ENCODE results near the gene ZBED1.
"Not testable (repeated sequence)": the region's sequence is repeated elsewhere in the genome, so short reads cannot be mapped to it uniquely, and the experiment has no call there.

Gene ZBED1

DNA sequence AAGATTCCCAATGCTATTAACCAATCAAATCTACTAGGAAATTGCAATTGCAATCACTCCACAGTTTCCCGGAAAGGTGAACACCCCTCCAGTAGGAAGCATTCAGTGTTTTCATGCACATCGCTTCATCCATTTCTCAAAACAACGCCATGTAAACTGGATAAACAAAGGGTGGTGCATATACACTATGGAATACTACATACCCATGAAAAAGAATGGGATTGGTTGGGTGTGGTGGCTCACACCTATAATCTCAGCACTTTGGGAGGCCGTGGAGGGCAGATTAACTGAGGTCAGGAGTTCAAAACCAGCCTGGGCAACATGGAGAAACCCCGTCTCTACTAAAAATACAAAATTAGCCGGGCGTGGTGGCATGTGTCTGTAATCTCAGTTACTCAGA is 29.1 kb downstream of the ZBED1 start:
- no peak for DNase-seq

DNA sequence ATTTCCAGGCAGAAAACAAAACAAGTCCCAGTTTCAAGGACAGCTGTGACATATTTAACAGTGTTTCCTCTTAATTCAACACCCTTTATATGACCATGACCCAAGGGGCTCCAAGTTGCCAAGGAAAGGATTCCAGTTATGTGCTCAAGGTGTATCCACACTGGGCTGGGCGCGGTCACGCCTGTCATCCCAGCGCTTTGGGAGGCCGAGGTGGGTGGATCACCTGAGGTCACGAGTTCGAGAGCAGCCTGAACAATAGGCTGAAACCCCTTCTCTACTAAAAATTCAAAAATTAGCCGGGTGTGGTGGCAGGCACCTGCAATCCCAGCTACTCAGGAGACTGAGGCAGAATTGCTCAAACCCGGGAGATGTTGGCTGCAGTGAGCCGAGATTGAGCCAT is 29.6 kb downstream of the ZBED1 start:
- DNase-seq = not testable (repeated sequence)

DNA sequence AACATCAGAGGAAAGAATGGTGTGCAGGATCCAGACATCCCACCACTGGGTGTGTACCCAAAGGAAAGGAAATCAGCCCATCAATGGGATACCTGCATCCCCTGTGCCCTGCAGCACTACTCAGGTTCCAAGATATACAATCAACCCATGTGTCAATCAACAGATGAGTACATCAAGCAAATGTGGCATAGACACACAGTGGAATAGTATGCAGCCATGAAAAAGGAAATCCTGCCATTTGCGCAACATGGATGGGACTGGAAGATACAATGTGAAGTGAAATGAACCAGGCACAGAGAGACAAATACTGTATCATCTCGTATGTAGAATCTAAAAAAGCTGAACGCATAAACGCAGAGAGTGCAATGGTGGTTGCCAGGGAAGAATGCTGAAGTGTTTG is 30.9 kb downstream of the ZBED1 start:
- DNase-seq = not testable (repeated sequence)

DNA sequence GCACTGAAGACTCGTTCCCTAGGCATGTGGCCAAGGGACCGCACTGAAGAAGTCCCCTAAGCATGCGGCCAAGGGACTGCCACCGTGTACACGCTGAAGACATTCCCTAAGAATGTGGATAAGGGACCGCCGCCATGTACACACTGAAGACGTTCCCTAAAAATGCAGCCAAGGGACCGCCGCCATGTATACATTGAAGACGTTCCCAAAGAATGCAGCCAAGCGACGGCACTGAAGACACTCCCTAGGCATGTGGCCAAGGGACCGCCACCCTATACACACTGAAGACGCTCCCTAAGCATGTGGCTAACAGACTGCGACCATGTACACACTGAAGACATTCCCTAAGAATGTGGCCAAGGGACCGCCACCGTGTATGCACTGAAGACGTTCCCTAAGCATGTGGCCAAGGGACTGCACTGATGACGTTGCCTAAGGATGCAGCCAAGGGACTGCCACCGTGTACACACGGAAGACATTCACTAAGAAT is 31.5 kb downstream of the ZBED1 start:
- DNase-seq = no peak

DNA sequence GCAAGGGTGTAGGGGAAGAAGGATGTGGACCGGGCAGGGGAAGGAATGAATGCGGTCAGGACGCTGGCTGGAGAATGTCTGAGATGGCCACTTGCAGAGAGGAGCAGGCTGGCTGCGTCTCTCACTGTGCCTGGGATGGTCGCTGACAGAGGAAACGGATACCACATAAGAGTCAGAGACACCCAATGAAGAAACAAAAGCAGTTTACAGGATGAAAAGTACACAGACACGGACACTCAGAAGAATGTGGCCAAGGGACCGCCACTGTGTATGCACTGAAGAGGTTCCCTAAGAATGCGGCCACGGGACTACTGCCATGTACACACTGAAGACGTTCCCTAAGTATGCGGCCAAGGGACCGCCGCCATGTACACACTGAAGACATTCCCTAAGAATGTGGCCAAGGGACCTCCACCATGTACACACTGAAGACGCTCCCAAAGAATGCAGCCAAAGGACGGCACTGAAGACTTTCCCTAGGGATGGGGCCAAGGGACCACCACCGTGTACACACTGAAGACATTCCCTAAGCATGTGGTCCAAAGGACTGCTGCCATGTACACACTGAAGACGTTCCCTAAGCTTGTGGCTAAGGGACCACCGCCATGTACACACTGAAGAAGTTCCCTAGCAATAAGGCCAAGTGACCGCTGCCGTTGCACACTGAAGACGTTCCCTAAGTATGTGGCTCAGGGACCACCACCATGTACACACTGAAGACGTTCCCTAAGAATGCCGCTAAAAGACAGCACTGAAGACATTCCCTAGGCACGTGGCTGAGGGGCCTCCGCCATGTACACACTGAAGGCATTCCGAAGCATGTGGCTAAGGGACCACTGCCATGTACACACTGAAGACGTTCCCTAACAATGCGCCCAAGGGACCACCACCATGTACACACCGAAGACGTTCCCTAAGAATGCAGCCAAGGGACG is 32.2 kb downstream of the ZBED1 start:
- no peak for DNase-seq

DNA sequence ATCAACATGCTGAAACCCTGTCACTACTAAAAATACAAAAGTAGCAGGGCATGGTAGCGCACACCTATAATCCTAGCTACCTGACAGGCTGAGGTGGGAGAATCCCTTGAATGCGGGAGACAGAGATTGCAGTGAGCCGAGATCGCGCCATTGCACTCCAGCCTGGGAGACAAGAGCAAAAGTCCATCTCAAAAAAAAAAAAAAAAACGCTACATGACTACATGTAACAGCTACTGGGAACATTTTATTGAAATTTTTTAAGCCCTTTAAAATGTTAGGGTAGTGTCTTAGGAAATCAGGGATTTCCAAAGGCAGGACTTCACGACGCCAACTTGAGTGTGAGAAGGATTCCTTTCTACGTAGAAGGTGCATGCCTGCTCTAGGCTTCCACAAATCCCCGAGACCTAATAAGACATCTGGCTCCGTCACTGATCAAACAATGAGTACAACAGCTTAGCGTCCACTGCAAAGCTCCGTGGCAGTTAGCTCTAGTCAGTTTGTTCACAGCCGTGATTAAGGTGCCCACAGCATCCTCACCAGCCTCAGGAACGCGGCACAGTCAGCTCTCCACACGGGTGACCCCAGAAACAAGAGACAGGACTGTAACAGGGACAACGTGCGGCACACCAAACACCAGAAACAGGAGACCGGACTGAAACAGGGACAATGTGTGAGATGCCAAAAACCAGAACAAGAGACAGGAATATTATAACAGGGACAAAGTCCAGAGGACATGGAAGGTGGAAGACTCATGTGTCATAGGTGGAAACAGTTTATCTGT is 33.7 kb downstream of the ZBED1 start:
- no peak for DNase-seq

DNA sequence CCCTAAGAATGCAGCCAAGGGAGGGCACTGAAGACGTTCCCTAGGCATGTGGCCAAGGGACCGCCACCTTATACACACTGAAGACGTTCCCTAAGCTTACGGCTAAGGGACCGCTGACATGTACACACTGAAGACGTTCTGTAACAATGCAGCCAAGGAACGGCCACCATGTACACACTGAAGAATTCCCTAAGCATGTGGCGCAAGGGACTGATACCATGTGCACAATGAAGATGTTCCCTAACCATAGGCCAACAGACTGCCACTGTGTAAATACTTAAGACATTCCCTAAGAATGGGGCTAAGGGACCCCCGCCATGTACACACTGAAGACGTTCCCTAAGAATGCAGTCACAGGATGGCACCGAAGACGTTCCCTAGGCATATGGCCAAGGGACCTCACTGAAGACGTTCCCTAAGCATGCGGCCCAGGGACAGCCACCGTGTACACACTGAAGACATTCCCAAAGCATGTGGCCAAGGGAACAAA is 36.1 kb downstream of the ZBED1 start:
- DNase-seq = no peak

DNA sequence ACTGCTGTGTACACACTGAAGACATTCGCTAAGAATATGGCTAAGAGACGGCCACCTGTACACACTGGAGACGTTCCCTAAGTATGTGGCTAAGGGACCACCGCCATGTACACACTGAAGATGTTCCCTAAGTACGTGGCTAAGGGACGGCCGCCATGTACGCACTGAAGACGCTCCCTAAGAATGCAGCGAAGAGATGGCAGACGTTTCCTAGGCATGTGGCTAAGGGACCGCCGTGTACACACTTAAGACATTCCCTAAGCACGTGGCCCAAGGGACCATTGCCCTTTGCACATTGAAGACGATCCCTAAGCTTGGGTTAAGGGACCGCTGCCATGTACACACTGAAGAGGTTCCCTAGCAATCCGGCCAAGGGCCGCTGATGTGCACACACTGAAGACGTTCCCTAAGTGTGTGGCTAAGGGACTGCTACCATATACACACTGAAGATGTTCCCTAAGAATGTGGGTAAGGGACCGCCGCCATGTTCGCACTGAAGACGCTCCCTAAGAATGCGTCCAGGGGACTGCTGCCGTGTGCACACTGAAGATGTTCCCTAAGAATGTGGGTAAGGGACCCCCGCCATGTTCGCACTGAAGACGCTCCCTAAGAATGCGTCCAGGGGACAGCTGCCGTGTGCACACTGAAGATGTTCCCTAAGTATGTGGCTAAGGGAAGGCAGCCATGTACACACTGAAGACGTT is 36.7 kb downstream of the ZBED1 start:
- DNase-seq = no peak

DNA sequence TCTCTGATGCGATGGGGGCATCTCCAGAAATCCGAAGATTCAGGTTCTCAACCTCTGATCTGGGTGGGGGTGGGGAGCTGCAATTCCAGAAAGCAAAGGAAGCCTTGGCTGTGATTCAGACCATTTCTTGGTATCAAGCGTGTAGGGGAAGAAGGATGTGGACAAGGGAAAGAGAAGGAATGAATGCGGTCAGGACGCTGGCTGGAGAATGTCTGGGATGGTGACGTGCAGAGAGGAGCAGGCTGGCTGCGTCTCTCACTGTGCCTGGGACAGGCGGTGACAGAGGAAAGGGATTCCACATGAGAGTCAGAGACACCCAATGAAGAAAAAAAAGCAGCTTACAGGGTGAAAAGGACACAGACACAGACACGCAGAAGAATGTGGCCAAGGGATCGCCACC is 37.3 kb downstream of the ZBED1 start:
- not testable (repeated sequence) for DNase-seq

DNA sequence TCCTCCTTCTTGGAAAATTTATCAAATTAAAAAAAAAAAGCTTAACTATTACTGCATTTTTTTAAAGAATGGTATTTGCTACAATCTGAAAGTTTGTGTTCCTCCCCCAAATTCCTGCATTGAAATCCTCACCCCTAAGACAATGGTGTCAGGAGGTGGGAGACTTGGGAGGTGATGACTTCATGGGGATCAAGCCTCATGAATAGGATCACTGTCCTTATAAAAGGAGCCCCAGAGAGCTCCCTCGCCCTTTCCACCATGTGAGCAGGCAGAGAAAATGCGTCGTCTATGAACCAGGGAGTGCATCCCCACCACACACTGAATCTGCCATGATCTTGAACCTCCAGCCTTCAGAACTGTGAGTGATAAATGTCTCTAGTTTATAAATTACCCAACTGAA is 38.0 kb downstream of the ZBED1 start:
- DNase-seq = no peak

DNA sequence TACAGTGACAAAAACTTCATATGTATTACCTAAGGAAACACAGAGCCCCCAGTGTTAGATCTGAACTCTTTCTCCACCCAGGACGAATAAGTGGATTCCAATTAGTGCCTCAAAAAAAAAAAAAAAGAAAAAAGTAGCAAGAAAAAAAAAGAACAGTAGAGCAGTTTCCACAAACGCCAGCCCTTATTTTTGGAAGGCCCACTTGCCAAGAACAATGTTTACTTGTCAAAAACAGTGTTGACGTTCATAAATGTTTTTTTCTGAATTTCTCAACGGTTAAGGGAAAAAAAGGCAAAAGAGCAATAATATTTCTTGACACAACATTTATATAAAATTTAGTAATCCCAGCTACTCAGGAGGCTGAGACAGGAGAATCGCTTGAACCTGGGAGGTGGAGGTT is 38.7 kb downstream of the ZBED1 start:
- DNase-seq = no peak

DNA sequence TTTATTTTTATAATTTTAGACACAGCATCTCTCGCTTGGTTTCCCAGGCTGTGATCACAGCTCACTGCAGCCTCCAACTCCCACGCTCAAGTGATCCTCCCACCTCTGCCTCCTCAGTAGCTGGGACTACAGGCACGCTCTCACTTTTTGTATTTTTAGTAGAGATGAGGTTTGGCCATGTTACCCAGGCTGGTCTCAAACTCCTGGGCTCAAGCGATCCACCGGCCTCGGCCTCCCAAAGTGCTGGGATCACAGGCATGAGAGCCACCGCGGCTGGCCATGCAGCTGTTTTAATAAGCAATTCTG is 39.1 kb downstream of the ZBED1 start:
- DNase-seq = no peak

DNA sequence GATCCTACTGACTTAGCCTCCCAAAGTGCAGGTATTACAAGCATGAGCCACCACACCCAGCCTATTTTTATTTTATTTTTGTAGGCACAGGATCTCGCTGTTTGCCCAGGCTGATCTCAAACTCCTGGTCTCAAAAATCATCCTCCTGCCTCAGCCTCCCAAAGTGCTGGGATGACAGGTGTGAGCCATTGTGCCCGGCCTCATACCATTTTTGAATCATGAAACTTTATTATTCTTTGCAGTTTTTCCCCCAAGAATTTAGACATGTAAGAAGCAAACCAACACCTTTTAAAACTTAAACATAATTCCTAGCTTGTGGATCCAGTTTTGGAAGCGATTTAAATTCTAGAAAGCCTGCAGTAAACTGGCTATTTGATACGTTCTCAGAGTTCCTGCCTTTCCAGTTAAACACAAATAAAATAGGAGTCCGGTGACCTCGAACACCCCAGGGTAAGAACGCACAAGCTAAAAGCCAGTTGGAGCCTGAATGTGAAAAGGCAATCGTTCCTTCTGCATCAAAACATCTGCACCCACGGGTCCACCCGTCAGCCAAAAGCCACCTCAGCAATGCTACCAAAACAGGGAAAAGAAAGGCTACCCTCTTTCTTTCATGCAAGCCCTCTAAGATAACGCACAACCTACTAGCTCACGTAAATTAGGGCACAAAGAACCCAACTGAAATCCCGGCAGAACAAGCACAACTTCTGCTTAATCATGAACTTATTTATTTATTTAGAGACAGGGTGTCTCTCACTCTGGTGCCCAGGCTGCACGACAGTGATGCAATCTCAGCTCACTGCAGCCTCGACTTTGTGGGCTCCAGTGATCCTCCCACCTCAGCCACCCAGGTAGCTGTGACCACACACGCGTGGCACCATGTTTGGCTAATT is 39.7 kb downstream of the ZBED1 start:
- not testable (repeated sequence) for DNase-seq

DNA sequence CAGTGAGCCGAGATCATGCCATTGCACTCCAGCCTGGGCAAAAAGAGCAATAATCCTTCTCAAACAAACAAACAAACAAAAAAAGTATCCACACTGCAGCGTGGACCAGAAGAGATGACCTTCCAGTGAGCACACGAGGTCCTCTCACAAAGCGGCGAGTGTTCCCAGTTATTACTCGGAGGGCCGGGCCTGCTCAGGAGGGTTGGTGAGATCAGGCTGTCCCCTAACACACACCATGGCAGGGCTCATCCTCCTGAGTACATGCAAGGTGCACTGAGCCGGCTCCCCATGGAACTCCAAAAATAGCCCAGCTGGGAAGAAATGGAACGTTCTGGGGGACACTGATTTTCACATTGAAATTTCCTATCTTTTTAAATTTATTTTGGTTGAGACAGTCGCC is 40.7 kb downstream of the ZBED1 start:
- not testable (repeated sequence) for DNase-seq

DNA sequence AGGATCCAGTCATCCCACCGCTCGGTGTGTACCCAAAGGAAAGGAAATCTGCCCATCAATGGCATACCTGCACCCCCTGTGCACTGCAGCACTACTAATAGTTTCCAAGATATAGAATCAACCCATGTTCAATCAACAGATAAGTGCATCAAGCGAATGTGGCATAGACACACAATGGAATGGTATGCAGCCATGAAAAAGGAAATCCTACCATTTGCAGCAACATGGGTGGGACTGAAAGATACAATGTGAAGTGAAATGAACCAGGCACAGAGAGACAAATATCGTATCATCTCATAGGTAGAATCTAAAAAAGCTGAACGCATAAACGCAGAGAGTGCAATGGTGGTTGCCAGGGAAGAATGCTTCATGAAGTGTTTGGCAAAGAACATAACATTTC is 42.5 kb downstream of the ZBED1 start:
- no peak for DNase-seq

DNA sequence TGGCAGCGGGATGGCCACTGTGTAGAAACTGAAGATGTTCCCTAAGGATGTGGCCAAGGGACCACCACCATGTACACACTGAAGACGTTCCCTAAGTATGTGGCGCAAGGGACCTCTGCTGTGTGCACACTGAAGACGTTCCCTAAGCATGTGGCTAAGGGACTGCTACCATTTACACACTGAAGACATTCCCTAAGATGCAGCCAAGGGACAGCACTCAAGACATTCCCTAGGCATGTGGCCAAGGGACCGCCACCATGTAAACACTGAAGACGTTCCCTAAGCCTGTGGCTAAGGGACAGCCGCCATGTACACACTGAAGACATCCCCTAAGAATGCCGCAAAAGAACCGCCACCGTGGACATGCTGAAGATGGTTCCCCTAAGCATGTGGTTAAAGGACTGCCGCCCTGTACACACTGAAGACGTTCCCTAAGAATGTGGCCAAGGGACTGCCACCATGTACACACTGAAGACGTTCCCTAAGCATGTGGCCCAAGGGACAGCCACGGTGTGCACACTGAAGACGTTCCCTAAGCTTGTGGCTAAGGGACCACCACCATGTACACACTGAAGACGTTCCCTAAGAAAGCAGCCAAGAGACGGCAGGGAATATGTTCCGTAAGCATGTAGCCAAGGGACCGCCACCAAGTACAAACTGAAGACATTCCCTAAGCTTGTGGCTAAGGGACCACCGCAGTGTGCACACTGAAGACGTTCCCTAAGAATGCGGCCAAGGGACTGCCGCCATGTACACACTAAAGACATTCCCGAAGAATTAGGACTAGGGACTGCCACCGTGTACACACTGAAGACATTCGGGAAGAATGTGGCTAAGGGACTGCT is 43.3 kb downstream of the ZBED1 start:
- DNase-seq = no peak

DNA sequence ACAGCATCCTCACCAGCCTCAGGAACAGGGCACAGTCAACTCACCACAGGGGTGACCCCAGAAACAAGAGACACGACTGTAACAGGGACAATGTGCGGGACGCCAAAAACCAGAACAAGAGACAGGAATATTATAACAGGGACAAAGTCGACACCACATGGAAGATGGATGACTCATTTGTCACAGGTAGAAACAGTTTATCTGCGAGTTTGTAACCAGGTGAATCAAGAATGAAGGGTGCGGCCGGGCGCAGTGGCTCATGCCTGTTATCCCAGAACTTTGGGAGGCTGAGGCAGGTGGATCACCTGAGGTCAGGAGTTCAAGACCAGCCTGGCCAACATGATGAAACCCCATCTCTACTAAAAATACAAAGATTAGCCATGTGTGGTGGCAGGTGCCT is 44.7 kb downstream of the ZBED1 start:
- not testable (repeated sequence) for DNase-seq

DNA sequence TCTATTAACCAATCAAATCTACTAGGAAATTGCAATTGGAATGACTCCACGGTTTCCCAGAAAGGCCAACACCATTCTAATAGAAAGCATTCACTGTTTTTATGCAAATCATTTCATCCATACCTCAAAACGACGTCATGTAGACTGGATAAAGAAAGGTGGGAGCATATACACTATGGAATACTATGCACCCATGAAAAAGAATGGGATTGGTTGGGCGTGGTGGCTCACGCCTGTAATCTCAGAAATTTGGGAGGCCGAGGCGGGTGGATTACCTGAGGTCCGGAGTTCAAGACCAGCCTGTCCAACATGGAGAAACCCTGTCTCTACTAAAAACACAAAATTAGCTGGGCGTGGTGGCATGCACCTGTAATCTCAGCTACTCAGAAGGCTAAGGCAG is 46.2 kb downstream of the ZBED1 start:
- DNase-seq = not testable (repeated sequence)

DNA sequence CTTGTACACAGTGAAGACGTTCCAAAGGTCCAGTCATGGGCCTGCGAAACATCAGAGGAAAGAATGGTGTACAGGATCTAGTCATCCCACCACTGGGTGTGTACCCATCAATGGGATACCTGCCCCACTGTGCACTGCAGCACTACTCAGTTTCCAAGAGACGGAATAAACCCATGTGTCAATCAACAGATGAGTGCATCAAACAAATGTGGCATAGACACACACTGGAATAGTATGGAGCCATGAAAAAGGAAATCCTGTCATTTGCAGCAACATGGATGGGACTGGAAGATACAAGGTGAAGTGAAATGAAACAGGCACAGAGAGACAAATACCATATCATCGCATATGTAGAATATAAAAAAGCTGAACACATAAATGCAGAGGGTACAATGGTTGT is 48.0 kb downstream of the ZBED1 start:
- no peak for DNase-seq

DNA sequence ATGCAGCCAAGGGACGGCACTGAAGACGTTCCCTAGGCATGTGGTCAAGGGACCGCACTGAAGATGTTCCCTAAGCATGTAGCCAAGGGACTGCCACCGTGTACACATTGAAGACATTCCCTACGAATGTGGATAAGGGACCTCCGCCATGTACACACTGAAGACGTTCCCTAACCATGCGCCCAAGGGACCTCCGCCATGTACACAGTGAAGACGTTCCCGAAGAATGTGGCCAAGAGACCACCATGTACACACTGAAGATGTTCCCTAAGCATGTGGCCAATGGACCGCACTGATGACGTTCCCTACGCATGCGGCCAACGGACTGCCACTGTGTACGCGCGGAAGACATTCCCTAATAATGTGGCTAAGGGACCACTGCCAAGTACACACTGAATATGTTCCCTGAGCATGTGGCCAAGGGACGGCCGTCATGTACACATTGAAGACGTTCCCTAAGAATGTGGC is 48.4 kb downstream of the ZBED1 start:
- DNase-seq = no peak
